HepG2 (cell line): ENCODE results near the gene SNF8. TPM values are rescaled to one million over a fixed set of nuclear protein-coding genes. Genes with fewer than 3 reads are reported as not detected.

Experiments used
- CHCHD3 ChIP-seq: sonication (generic); formaldehyde crosslinking; IDR thresholded peaks from 2 replicates; pipeline ENCODE4 v1.8.0; 2022; ENCODE audit warnings: mild to moderate bottlenecking, missing genetic modification reagents, moderate library complexity
- GABPB1 ChIP-seq: IDR thresholded peaks from 2 replicates; pipeline ENCODE4 v1.6.1; 2016; ENCODE audit warnings: mild to moderate bottlenecking, missing genetic modification reagents, moderate library complexity, missing compliant biosample characterization
- HHEX ChIP-seq: IDR thresholded peaks from 2 replicates; pipeline ENCODE4 v1.6.1; 2016; ENCODE audit warnings: control low read depth
- HMGA1 ChIP-seq: sonication (generic); formaldehyde crosslinking; conservative IDR thresholded peaks from 2 replicates; pipeline ENCODE4 v1.4.0; 2020; ENCODE audit warnings: missing genetic modification reagents
- LBX2 ChIP-seq: sonication (generic); formaldehyde crosslinking; IDR thresholded peaks from 2 replicates; pipeline ENCODE4 v1.5.0; 2020; ENCODE audit warnings: missing genetic modification reagents, mild to moderate bottlenecking, borderline replicate concordance
- NFE2L2 ChIP-seq: fragments of 150-350 bp; IDR thresholded peaks from 2 replicates; pipeline ENCODE4 v1.6.1; 2014; ENCODE audit warnings: low read length
- NR3C1 ChIP-seq: sonication (generic); formaldehyde crosslinking; IDR thresholded peaks from 2 replicates; pipeline ENCODE4 v1.4.0; 2020; ENCODE audit warnings: missing genetic modification reagents
- NRL ChIP-seq: sonication (generic); formaldehyde crosslinking; IDR thresholded peaks from 2 replicates; pipeline ENCODE4 v1.5.0; 2020; ENCODE audit warnings: missing genetic modification reagents, mild to moderate bottlenecking, moderate library complexity, borderline replicate concordance
- PHB2 ChIP-seq: fragments of 450-650 bp; IDR thresholded peaks from 2 replicates; pipeline ENCODE4 v1.6.1; 2018; ENCODE audit not compliant: partially characterized antibody
- RCOR2 ChIP-seq: IDR thresholded peaks from 2 replicates; pipeline ENCODE4 v1.6.1; 2016; ENCODE audit warnings: missing biosample characterization, missing genetic modification reagents
- SALL1 ChIP-seq: sonication (generic); formaldehyde crosslinking; IDR thresholded peaks from 2 replicates; pipeline ENCODE4 v1.8.0; 2022; ENCODE audit warnings: mild to moderate bottlenecking, missing genetic modification reagents
- TFE3 ChIP-seq: IDR thresholded peaks from 2 replicates; pipeline ENCODE4 v1.6.1; 2016
- THAP9 ChIP-seq: sonication (generic); formaldehyde crosslinking; IDR thresholded peaks from 2 replicates; pipeline ENCODE4; 2020; ENCODE audit warnings: missing genetic modification reagents, mild to moderate bottlenecking, borderline replicate concordance
- ZFP36 ChIP-seq: fragments of 150-350 bp; IDR thresholded peaks from 2 replicates; pipeline ENCODE4 v1.6.1; 2018; ENCODE audit warnings: borderline replicate concordance, low read length, low read depth; ENCODE audit not compliant: partially characterized antibody
- ZMYM3 ChIP-seq: sonication (generic); formaldehyde crosslinking; IDR thresholded peaks from 2 replicates; pipeline ENCODE4 v1.5.1; 2020; ENCODE audit warnings: mild to moderate bottlenecking, missing genetic modification reagents
- ZMYM4 ChIP-seq: sonication (generic); formaldehyde crosslinking; IDR thresholded peaks from 2 replicates; pipeline ENCODE4 v1.8.1; 2023; ENCODE audit warnings: mild to moderate bottlenecking, missing genetic modification reagents
- ZNF253 ChIP-seq: sonication (generic); formaldehyde crosslinking; IDR thresholded peaks from 2 replicates; pipeline ENCODE4 v1.8.0; 2022; ENCODE audit warnings: mild to moderate bottlenecking, missing genetic modification reagents, borderline replicate concordance
- ZNF530 ChIP-seq: sonication (generic); formaldehyde crosslinking; IDR thresholded peaks from 2 replicates; pipeline ENCODE4 v1.5.0; 2020; ENCODE audit warnings: low read depth, mild to moderate bottlenecking, missing genetic modification reagents
- ZNF597 ChIP-seq: sonication (generic); formaldehyde crosslinking; IDR thresholded peaks from 2 replicates; pipeline ENCODE4 v1.5.0; 2020; ENCODE audit warnings: missing genetic modification reagents
- ZNF768 ChIP-seq: sonication (generic); formaldehyde crosslinking; IDR thresholded peaks from 2 replicates; pipeline ENCODE4 v1.4.0; 2020; ENCODE audit warnings: missing genetic modification reagents
- ZNF772 ChIP-seq: sonication (generic); formaldehyde crosslinking; IDR thresholded peaks from 2 replicates; pipeline ENCODE4 v1.5.0; 2020; ENCODE audit warnings: mild to moderate bottlenecking, missing genetic modification reagents
- ZNF784 ChIP-seq: sonication (generic); formaldehyde crosslinking; IDR thresholded peaks from 2 replicates; pipeline ENCODE4 v1.5.1; 2020; ENCODE audit warnings: missing genetic modification reagents, mild to moderate bottlenecking, borderline replicate concordance
- ZNF792 ChIP-seq: IDR thresholded peaks from 2 replicates; pipeline ENCODE4 v1.6.1; 2016
- polyA plus RNA-seq, 8 experiments: library from polyadenylated mRNA; depleted of rRNA in 3 of 8; stranded (reverse) in 7 of 8; unstranded in 1 of 8; fragments of >200 nt; fragmentation: Illumina TruSeq in 4 of 8; extraction: Trizol in 4 of 8; gene quantifications; 2 replicates each; pipeline versions ENCODE4 v1.2.1 to v1.2.3, GENCODE V29; 2011 to 2016; ENCODE audit warnings: low read depth in 4 of 8, missing spikeins in 1 of 8, mixed read lengths in 1 of 8; ENCODE audit not compliant: insufficient read depth in 1 of 8
- total RNA-seq, 5 experiments: library from RNA; depleted of rRNA; stranded (reverse); fragments of >200 nt; fragmentation: Illumina TruSeq; extraction: Trizol; gene quantifications; 2 replicates each; pipeline ENCODE4 v1.2.3, GENCODE V29; 2016; ENCODE audit warnings: low read depth in 1 of 5

The SNF8 gene
- total and polyA plus RNA-seq, 2 of the 13 experiments (the other 11 are each of a cell fraction or from before 2014, with no cell fraction given), result 114 to 153 TPM

GRCh38 chr17:48944515-48945260 lies at the start of gene SNF8 (continued):
- peak; percentile 75; the same call in 1 of the 2 replicates for TF ChIP-seq ZNF768 (CRISPR knock-in tag)
- TF ChIP-seq ZMYM3 (CRISPR knock-in tag), result peak; percentile 89
- no peak for TF ChIP-seq NR3C1 (CRISPR knock-in tag)
- TF ChIP-seq TFE3, result peak; percentile 57
- peak; percentile 94 for TF ChIP-seq SALL1 (CRISPR knock-in tag)
- TF ChIP-seq LBX2 (CRISPR knock-in tag), result peak; percentile 84; the same call in 1 of the 2 replicates
- no peak for TF ChIP-seq HHEX (CRISPR knock-in tag)
- TF ChIP-seq GABPB1 (CRISPR knock-in tag), result peak; percentile 99
- no peak for TF ChIP-seq PHB2
- TF ChIP-seq NRL (CRISPR knock-in tag), result peak; percentile 97
- TF ChIP-seq CHCHD3 (CRISPR knock-in tag), result peak; percentile 96
- TF ChIP-seq ZNF530 (CRISPR knock-in tag), result no peak
- TF ChIP-seq ZFP36, result no peak
- TF ChIP-seq ZNF784 (CRISPR knock-in tag), result peak; percentile 80; the same call in 1 of the 2 replicates
- peak; percentile 90; the same call in 1 of the 2 replicates for TF ChIP-seq ZNF253 (CRISPR knock-in tag)
- TF ChIP-seq NFE2L2, result no peak
- no peak for TF ChIP-seq HMGA1 (CRISPR knock-in tag)
- peak; percentile 97 for TF ChIP-seq ZNF792 (CRISPR knock-in tag)
- TF ChIP-seq ZNF597 (CRISPR knock-in tag), result no peak
- peak; percentile 35; the same call in 1 of the 2 replicates for TF ChIP-seq RCOR2 (CRISPR knock-in tag)
- TF ChIP-seq THAP9 (CRISPR knock-in tag), result peak; percentile 92; the same call in 1 of the 2 replicates
- peak; percentile 93; the same call in 1 of the 2 replicates for TF ChIP-seq ZNF772 (CRISPR knock-in tag)
- peak; percentile 90 for TF ChIP-seq ZMYM4
